Endothelial cell of umbilical vein (primary cell): ENCODE data around the gene CALHM5. TPM values are rescaled to one million over a fixed set of nuclear protein-coding genes. Genes with fewer than 3 reads are reported as not detected.
A peak's percentile ranks its signal among the peaks of the same experiment; 100 is the strongest.
"Not testable (repeated sequence)": the region's sequence is repeated elsewhere in the genome, so short reads cannot be mapped to it uniquely, and the experiment has no call there.

Source experiments
- BruUV-seq: library from RNA; stranded (reverse); fragments of 400-500 nt; replicated peaks from 2 replicates; lab custom pipeline; 2021; lab: Mats Ljungman, UMichigan
- CTCF ChIA-PET: fragments of 300-600, 350-600 bp; sonication (Branson Sonifier 250); formaldehyde crosslinking; loops from one replicate; lab custom pipeline; 2021; ENCODE audit warnings: antibody characterized with exemption, inconsistent platforms; lab: Charles Lee
- POLR2A ChIA-PET: fragments of 300-600, 350-600 bp; sonication (Branson Sonifier 250); formaldehyde crosslinking; loops from one replicate; lab custom pipeline; 2021; ENCODE audit warnings: antibody characterized with exemption, inconsistent platforms; lab: Charles Lee
- DNase-seq: peaks from one replicate; pipeline ENCODE4 v3.0.0-alpha.2; 2011; ENCODE audit warnings: low read depth, low spot score
- FAIRE-seq: peaks from 2 replicates; lab custom pipeline; 2011; peaks lifted over from hg19 to GRCh38; lab: Jason Lieb, UNC
- H2AFZ ChIP-seq: 2 replicates; pipeline ENCODE4 v1.6.0; 2012; ENCODE audit warnings: low read depth, low read length, control low read depth, inconsistent platforms
- H3K27ac ChIP-seq: 2 replicates; pipeline ENCODE4 v1.5.1; 2011; ENCODE audit warnings: low read depth, mild to moderate bottlenecking, control low read depth, low read length, moderate library complexity; ENCODE audit not compliant: insufficient read depth
- H3K27me3 ChIP-seq, 2 experiments: 2 replicates each; pipeline versions ENCODE4 v1.6.0 to v1.6.1; 2011; ENCODE audit warnings: low read length in 2 of 2, mixed read lengths in 1 of 2; ENCODE audit not compliant: control insufficient read depth in 2 of 2, insufficient read depth in 2 of 2
- H3K36me3 ChIP-seq, 2 experiments: 2 replicates in 1 of 2; 3 replicates in 1 of 2; pipeline ENCODE4 v1.5.1; 2011; ENCODE audit warnings: low read length in 2 of 2, mild to moderate bottlenecking in 1 of 2, moderate library complexity in 1 of 2; ENCODE audit not compliant: control insufficient read depth in 2 of 2, insufficient read depth in 2 of 2; ENCODE audit errors: extremely low read depth in 1 of 2
- H3K4me1 ChIP-seq: 3 replicates; pipeline ENCODE4 v1.5.1; 2011; ENCODE audit warnings: mild to moderate bottlenecking, low read length; ENCODE audit not compliant: control insufficient read depth, insufficient read depth; ENCODE audit errors: extremely low read depth
- H3K4me2 ChIP-seq: 2 replicates; pipeline ENCODE4 v1.6.1; 2011; ENCODE audit warnings: low read length, control low read depth, mixed read lengths; ENCODE audit not compliant: insufficient read depth
- H3K4me3 ChIP-seq, 3 experiments: fragments of 200-600 bp in 1 of 3; sonication (generic), shearing (Covaris generic) in 1 of 3; replicated peaks in 1 of 3; 2 replicates each; pipeline ENCODE4 v1.5.1; 2011 to 2016; ENCODE audit warnings: control low read depth in 3 of 3, low read length in 3 of 3, mild to moderate bottlenecking in 2 of 3, inconsistent platforms in 1 of 3, low read depth in 1 of 3, moderate library complexity in 1 of 3; ENCODE audit not compliant: insufficient read depth in 1 of 3
- H3K79me2 ChIP-seq: 2 replicates; pipeline ENCODE4 v1.6.0; 2012; ENCODE audit warnings: low read length, inconsistent platforms; ENCODE audit not compliant: control insufficient read depth, insufficient read depth
- H3K9ac ChIP-seq: replicated peaks from 2 replicates; pipeline ENCODE3; 2011; ENCODE audit warnings: low read length, control low read depth; ENCODE audit not compliant: insufficient read depth; ENCODE audit errors: extremely low read depth
- H3K9me1 ChIP-seq: replicated peaks from 3 replicates; pipeline ENCODE4 v1.6.0; 2011; ENCODE audit warnings: mild to moderate bottlenecking, low read length; ENCODE audit not compliant: control insufficient read depth, insufficient read depth; ENCODE audit errors: extremely low read depth
- H3K9me3 ChIP-seq: replicated peaks from 2 replicates; pipeline ENCODE4 v1.5.1; 2012; ENCODE audit warnings: low read length, inconsistent platforms; ENCODE audit not compliant: control insufficient read depth, insufficient read depth
- H4K20me1 ChIP-seq: replicated peaks from 2 replicates; pipeline ENCODE3; 2011; ENCODE audit warnings: mild to moderate bottlenecking, low read length; ENCODE audit not compliant: control insufficient read depth, insufficient read depth; ENCODE audit errors: extremely low read depth
- CTCF ChIP-seq, 2 donors: IDR thresholded peaks; 1 replicate in 1 of 2; 2 replicates in 1 of 2; pipeline ENCODE4 v1.5.1; 2011; ENCODE audit warnings: low read length in 2 of 2, mild to moderate bottlenecking in 2 of 2, moderate library complexity in 2 of 2, control low read depth in 1 of 2, inconsistent platforms in 1 of 2, low read depth in 1 of 2; ENCODE audit not compliant: insufficient read depth in 1 of 2; ENCODE audit errors: extremely low read depth in 1 of 2
- EZH2 ChIP-seq: IDR thresholded peaks from 2 replicates; pipeline ENCODE4 v1.6.1; 2012; ENCODE audit warnings: borderline replicate concordance, low read depth, mild to moderate bottlenecking, moderate library complexity, low read length, inconsistent platforms; ENCODE audit not compliant: severe bottlenecking
- FOS ChIP-seq: IDR thresholded peaks from 2 replicates; pipeline ENCODE4 v1.6.1; 2011; ENCODE audit warnings: mild to moderate bottlenecking, low read length, moderate library complexity, borderline replicate concordance; ENCODE audit not compliant: insufficient read depth
- GATA2 ChIP-seq: IDR thresholded peaks from 2 replicates; pipeline ENCODE4 v1.7.0; 2011; ENCODE audit warnings: low read depth, mild to moderate bottlenecking, moderate library complexity, mixed read lengths, low read length; ENCODE audit not compliant: insufficient read length, insufficient read depth
- JUN ChIP-seq: IDR thresholded peaks from 2 replicates; pipeline ENCODE4 v1.6.1; 2011; ENCODE audit warnings: borderline replicate concordance, low read depth; ENCODE audit not compliant: insufficient read length, insufficient read depth
- MAX ChIP-seq: IDR thresholded peaks from 2 replicates; pipeline ENCODE4 v1.6.1; 2011; ENCODE audit not compliant: insufficient read depth, insufficient read length
- MYC ChIP-seq: IDR thresholded peaks from one replicate; pipeline ENCODE4 v1.6.1; 2011; ENCODE audit warnings: mild to moderate bottlenecking, low read depth, low read length
- POLR2A ChIP-seq: IDR thresholded peaks from 2 replicates; pipeline ENCODE4 v1.6.1; 2012; ENCODE audit warnings: low read depth, mild to moderate bottlenecking, control low read depth, low read length
- POLR2AphosphoS5 ChIP-seq: IDR thresholded peaks from 2 replicates; pipeline ENCODE4 v1.6.1; 2012; ENCODE audit warnings: low read depth, mild to moderate bottlenecking, control low read depth, low read length, moderate library complexity; ENCODE audit not compliant: insufficient read depth
- dilution Hi-C: fragments of 300-500 bp; cut with MboI; formaldehyde crosslinking; loops from one replicate; pipeline ENCODE4 v1.15.0; 2019; ENCODE audit warnings: low sequenced_read_pairs; ENCODE audit not compliant: extremely low pct_ligation_motif_present
- intact Hi-C: fragments of 100-400 bp; cut with micrococcal nuclease; formaldehyde crosslinking; loops from one replicate; pipeline ENCODE4 v1.10.0; 2022
- polyA plus RNA-seq, 4 experiments: library from polyadenylated mRNA; depleted of rRNA in 3 of 4; stranded (reverse) in 3 of 4; unstranded in 1 of 4; fragments of >200 nt; gene quantifications; 2 replicates each; pipeline versions ENCODE4 v1.2.1 to v1.2.3, GENCODE V29; 2011 to 2012; ENCODE audit warnings: missing spikeins in 1 of 4
- total RNA-seq: library from RNA; stranded (reverse); gene quantifications from 2 replicates; pipeline ENCODE4 v1.2.3, GENCODE V29; 2021

Gene CALHM5
- total and polyA plus RNA-seq, 2 donors (not counting 3 experiments of a cell fraction or from before 2014, with no cell fraction given), result 4.5 to 6.6 TPM

- H2AFZ ChIP-seq, result no peak overlapping the region
- H3K27me3 ChIP-seq, result no peaks in the 10 kb centered on the region
- H3K4me3 ChIP-seq, result no peak overlapping the region
- no peak for TF ChIP-seq POLR2AphosphoS5
- TF ChIP-seq MAX, result no peak
- TF ChIP-seq MYC, result no peak
- TF ChIP-seq POLR2A, result no peak
- peak; percentile 25 for TF ChIP-seq FOS
- no peak for TF ChIP-seq EZH2
- no peak for TF ChIP-seq GATA2
- TF ChIP-seq CTCF (IDR thresholded peaks at IDR 0.05; ENCODE audit: extremely low read depth in 1 of 2, insufficient read depth in 1 of 2, low read depth in 1 of 2, low read length in 2 of 2), result no peak
- peak; percentile 16 for TF ChIP-seq JUN
- H4K20me1 ChIP-seq, result no peaks in the 10 kb centered on the region
- intact Hi-C loops, result no loop called here
- H3K9me3 ChIP-seq, result no peaks in the 10 kb centered on the region
- H3K9me1 ChIP-seq, result no peaks in the 10 kb centered on the region
- peak overlapping the region; percentile 29 for H3K4me2 ChIP-seq
- FAIRE-seq, result no peak
- H3K9ac ChIP-seq, result peak overlapping the region; percentile 11
- CTCF ChIA-PET, result interaction anchor here (0.9 to 2.1 kb wide), 4 partner anchors 19 to 275 kb away, joined by 3 to 8 read pairs (median 3); partner anchors contain the start of gene CALHM5
- H3K27ac ChIP-seq, result peak overlapping the region; percentile 40
- H3K79me2 ChIP-seq, result no peaks in the 10 kb centered on the region
- POLR2A ChIA-PET, result no interaction called here
- peak; percentile 63 for DNase-seq
- no peaks in the 10 kb centered on the region for H3K4me1 ChIP-seq
- BruUV-seq, result no TSS peak
- H3K36me3 ChIP-seq, result no peaks in the 10 kb centered on the region
- dilution Hi-C loops, result no loop called here
Measured at GRCh38 chr6:116492331-116493067, 18.9 kb upstream of the CALHM5 start.

- CTCF ChIA-PET, H3K9me3 ChIP-seq: not testable (repeated sequence)
Measured at GRCh38 chr6:116495161-116495560, 16.3 kb upstream of the CALHM5 start.

More at GRCh38 chr6:116495161-116495560, 16.3 kb upstream of the CALHM5 start:
- H3K4me2 ChIP-seq, H3K36me3 ChIP-seq, H3K27me3 ChIP-seq, H3K9me1 ChIP-seq, BruUV-seq, DNase-seq, intact Hi-C loops, H3K27ac ChIP-seq, H3K79me2 ChIP-seq, H3K4me3 ChIP-seq, dilution Hi-C loops, H3K4me1 ChIP-seq, FAIRE-seq, H2AFZ ChIP-seq, POLR2A ChIA-PET, H3K9ac ChIP-seq, H4K20me1 ChIP-seq: not testable (repeated sequence)
